ENCODE measurements around the gene SLC28A1.
A peak's percentile ranks its signal among the peaks of the same experiment; 100 is the strongest.

GRCh38 chr15:84934942-84935729, 50.7 kb downstream of the SLC28A1 start:
- TF ChIP-seq POLR2A (IDR thresholded peaks at IDR 0.05) (no peak), CTCF (IDR thresholded peaks at IDR 0.05) (peak in 7 of 12 donors; percentile 6 to 36 (median 18))
